HCT116 (cell line): ENCODE results near the gene DCAF6. TPM values are rescaled to one million over a fixed set of nuclear protein-coding genes. Genes with fewer than 3 reads are reported as not detected.
A peak's percentile ranks its signal among the peaks of the same experiment; 100 is the strongest.

ENCODE experiments used
- ATAC-seq: fragments of 200-7000 bp; cut with Tn5 transposase; 2 replicates; pipeline ENCODE4 v1.9.1; 2020; ENCODE audit warnings: mild to moderate bottlenecking, moderate library complexity
- BruUV-seq: library from RNA; stranded (reverse); fragments of 400-500 nt; replicated peaks from 2 replicates; lab custom pipeline; 2021; lab: Mats Ljungman, UMichigan
- CTCF ChIA-PET: fragments of 300-600 bp; sonication (Branson Sonifier 250); formaldehyde crosslinking; loops from one replicate; lab custom pipeline; 2021; ENCODE audit warnings: antibody characterized with exemption; lab: Charles Lee
- POLR2A ChIA-PET: fragments of 300-600, 350-600 bp; sonication (Branson Sonifier 250); formaldehyde crosslinking; loops from one replicate; lab custom pipeline; 2021; ENCODE audit warnings: antibody characterized with exemption; lab: Charles Lee
- RAD21 ChIA-PET, 2 experiments: fragments of 300-600 bp; sonication (Branson Sonifier 250); formaldehyde crosslinking; loops; one replicate each; lab custom pipeline; 2023; ENCODE audit warnings: low total read pairs in 2 of 2; ENCODE audit not compliant: uncharacterized antibody in 2 of 2, unreplicated experiment in 2 of 2, low non-redundant PET in 1 of 2; lab: Charles Lee
- DNase-seq: peaks from one replicate; pipeline ENCODE4 v3.0.0-alpha.2; 2010; ENCODE audit warnings: low read depth, low spot score
- H2AFZ ChIP-seq: fragments of 200-600 bp; shearing (Covaris generic), sonication (generic); 2 replicates; pipeline ENCODE4 v1.6.1; 2017; ENCODE audit warnings: low read depth, mixed run types, mixed read lengths, antibody characterized with exemption, low read length; ENCODE audit not compliant: poor library complexity, severe bottlenecking
- H3K27ac ChIP-seq: 2 replicates; pipeline ENCODE4 v1.5.1; 2012; ENCODE audit warnings: low read depth, low read length
- H3K27me3 ChIP-seq: fragments of 200-600 bp; sonication (generic); 2 replicates; pipeline ENCODE4 v1.6.1; 2016; ENCODE audit warnings: mixed run types, low read length, mixed read lengths; ENCODE audit not compliant: insufficient read depth
- H3K36me3 ChIP-seq, 2 experiments: fragments of 200-500 bp in 1 of 2; fragments of 200-600 bp in 1 of 2; sonication (Bioruptor generic) in 1 of 2; sonication (generic) in 1 of 2; 2 replicates each; pipeline versions ENCODE4 v1.5.1 to v1.6.1; 2014 to 2016; ENCODE audit warnings: low read length in 2 of 2, inconsistent platforms in 1 of 2, mixed read lengths in 1 of 2, mixed run types in 1 of 2; ENCODE audit not compliant: insufficient read depth in 2 of 2, control insufficient read depth in 1 of 2
- H3K4me1 ChIP-seq, 2 experiments: fragments of 200-600 bp in 1 of 2; sonication (generic) in 1 of 2; 2 replicates each; pipeline versions ENCODE4 v1.5.1 to v1.6.1; 2012 to 2017; ENCODE audit warnings: low read length in 2 of 2, inconsistent platforms in 1 of 2, mild to moderate bottlenecking in 1 of 2, mixed read lengths in 1 of 2, mixed run types in 1 of 2, moderate library complexity in 1 of 2; ENCODE audit not compliant: insufficient read depth in 2 of 2, control insufficient read depth in 1 of 2
- H3K4me2 ChIP-seq: fragments of 200-600 bp; sonication (generic); 2 replicates; pipeline ENCODE4 v1.6.1; 2017; ENCODE audit warnings: mixed run types, low read length, mixed read lengths
- H3K4me3 ChIP-seq, 2 experiments: fragments of 200-600 bp in 1 of 2; sonication (generic) in 1 of 2; replicated peaks in 1 of 2; 2 replicates each; pipeline ENCODE4 v1.5.1; 2011 to 2016; ENCODE audit warnings: low read length in 2 of 2, control low read depth in 1 of 2, low read depth in 1 of 2, mild to moderate bottlenecking in 1 of 2, mixed read lengths in 1 of 2, mixed run types in 1 of 2
- H3K79me2 ChIP-seq: fragments of 200-600 bp; sonication (generic); 2 replicates; pipeline ENCODE4 v1.6.1; 2017; ENCODE audit warnings: mild to moderate bottlenecking, mixed run types, low read length, moderate library complexity, mixed read lengths; ENCODE audit not compliant: insufficient read depth
- H3K9ac ChIP-seq: fragments of 200-600 bp; sonication (generic); 2 replicates; pipeline ENCODE4 v1.6.1; 2016; ENCODE audit warnings: low read length, mixed read lengths
- H3K9me2 ChIP-seq: fragments of 200-600 bp; sonication (generic), shearing (Covaris generic); 2 replicates; pipeline ENCODE4 v1.6.1; 2017; ENCODE audit warnings: mixed run types, mild to moderate bottlenecking, moderate library complexity; ENCODE audit not compliant: insufficient read depth
- H3K9me3 ChIP-seq, 2 experiments: fragments of 200-500 bp in 1 of 2; fragments of 200-600 bp in 1 of 2; sonication (Bioruptor generic) in 1 of 2; sonication (generic) in 1 of 2; 2 replicates each; pipeline ENCODE4 v1.6.1; 2014 to 2017; ENCODE audit warnings: low read length in 2 of 2, mixed read lengths in 2 of 2, inconsistent platforms in 1 of 2, low read depth in 1 of 2, mild to moderate bottlenecking in 1 of 2, mixed run types in 1 of 2, moderate library complexity in 1 of 2; ENCODE audit not compliant: control insufficient read depth in 1 of 2, insufficient read depth in 1 of 2
- H4K20me1 ChIP-seq: fragments of 200-600 bp; sonication (generic), shearing (Covaris generic); 2 replicates; pipeline ENCODE4 v1.6.1; 2017; ENCODE audit warnings: mixed run types, mild to moderate bottlenecking, moderate library complexity; ENCODE audit not compliant: insufficient read depth
- CBX3 ChIP-seq: IDR thresholded peaks from 2 replicates; pipeline ENCODE4 v1.6.1; 2012; ENCODE audit warnings: low read depth
- CEBPB ChIP-seq: IDR thresholded peaks from 2 replicates; pipeline ENCODE4 v1.6.1; 2012; ENCODE audit warnings: low read depth
- CTCF ChIP-seq, 3 experiments: fragments of 200-600 bp in 1 of 3; sonication (generic) in 1 of 3; IDR thresholded peaks in 2 of 3; conservative IDR thresholded peaks in 1 of 3; 2 replicates each; pipeline ENCODE4 v1.5.1; 2012 to 2017; ENCODE audit warnings: low read depth in 2 of 3, low read length in 2 of 3, antibody characterized with exemption in 1 of 3, borderline replicate concordance in 1 of 3, control low read depth in 1 of 3, mild to moderate bottlenecking in 1 of 3, mixed read lengths in 1 of 3, mixed run types in 1 of 3, moderate library complexity in 1 of 3; ENCODE audit not compliant: insufficient read depth in 1 of 3
- EGR1 ChIP-seq: IDR thresholded peaks from 2 replicates; pipeline ENCODE4 v1.6.1; 2012; ENCODE audit warnings: low read depth
- ELF1 ChIP-seq: IDR thresholded peaks from 2 replicates; pipeline ENCODE4 v1.6.1; 2012; ENCODE audit warnings: low read depth, borderline replicate concordance
- JUND ChIP-seq: IDR thresholded peaks from 2 replicates; pipeline ENCODE4 v1.6.1; 2012
- POLR2AphosphoS5 ChIP-seq: IDR thresholded peaks from 2 replicates; pipeline ENCODE4 v1.6.1; 2011; ENCODE audit warnings: mild to moderate bottlenecking, low read depth, low read length, moderate library complexity
- SIN3A ChIP-seq: IDR thresholded peaks from 2 replicates; pipeline ENCODE4 v1.6.1; 2012; ENCODE audit warnings: low read depth
- SP1 ChIP-seq: IDR thresholded peaks from 2 replicates; pipeline ENCODE4 v1.6.1; 2012; ENCODE audit warnings: low read depth
- SRF ChIP-seq: IDR thresholded peaks from 2 replicates; pipeline ENCODE4 v1.6.1; 2012; ENCODE audit warnings: low read depth
- TCF7L2 ChIP-seq: IDR thresholded peaks from 2 replicates; pipeline ENCODE4 v1.7.0; 2011; ENCODE audit warnings: borderline replicate concordance, inconsistent platforms; ENCODE audit not compliant: insufficient read depth, insufficient read length; ENCODE audit errors: extremely low read depth
- YY1 ChIP-seq: IDR thresholded peaks from 2 replicates; pipeline ENCODE4 v1.6.1; 2011; ENCODE audit warnings: low read length, low read depth, moderate library complexity, mild to moderate bottlenecking; ENCODE audit not compliant: insufficient replicate concordance; ENCODE audit errors: extremely low read depth
- intact Hi-C: fragments of 100-400 bp; cut with micrococcal nuclease; formaldehyde crosslinking; loops from 2 replicates; pipeline ENCODE4 v1.10.0; 2022
- total RNA-seq: library from RNA; stranded (reverse); gene quantifications from one replicate; pipeline ENCODE4 v1.2.1, GENCODE V29; 2021; ENCODE audit not compliant: unreplicated experiment
- TF ChIP-seq, protein P1 (sequence below): IDR thresholded peaks from 2 replicates; pipeline ENCODE4 v1.6.1; 2012
- TF ChIP-seq, protein P2 (sequence below): IDR thresholded peaks from 2 replicates; pipeline ENCODE4 v1.6.1; 2012; ENCODE audit warnings: low read depth

Gene DCAF6
- total RNA-seq, 1 experiment from 2014 or later: 34.2 TPM

DNA sequence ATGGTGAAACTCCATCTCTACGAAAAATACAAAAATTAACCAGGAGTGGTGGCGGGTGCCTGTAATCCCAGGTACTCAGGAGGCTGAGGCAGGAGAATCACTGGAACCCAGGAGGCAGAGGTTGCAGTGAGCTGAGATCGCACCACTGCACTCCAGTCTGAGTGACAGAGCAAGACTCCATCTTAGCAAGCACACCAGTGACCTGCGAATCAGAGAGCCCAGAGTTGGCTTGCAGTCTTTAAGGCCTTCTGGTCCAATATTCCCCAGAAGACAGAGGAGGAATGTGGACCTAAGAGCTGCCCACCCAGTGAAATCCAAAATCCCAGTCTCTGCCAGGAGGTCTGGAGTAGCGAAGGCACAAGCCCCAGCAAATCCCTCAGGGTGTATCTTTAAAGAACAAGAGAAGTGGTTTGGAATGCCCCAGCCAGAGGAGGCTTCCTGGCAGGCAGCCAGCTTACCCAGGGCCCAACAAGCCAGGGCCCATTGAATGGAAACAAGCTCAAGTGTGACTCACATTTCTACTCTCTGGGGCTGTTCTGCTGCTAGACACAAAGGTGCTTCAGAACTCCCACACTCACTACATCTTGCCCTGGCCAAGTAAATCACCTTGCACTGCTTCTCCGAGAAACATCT lies 176.3 kb downstream of the DCAF6 start:
- H2AFZ ChIP-seq: no peak overlapping the region
- peak overlapping the region; percentile 54 for H3K4me2 ChIP-seq
- BruUV-seq: no TSS peak
- no peaks in the 10 kb centered on the region for H3K79me2 ChIP-seq
- no peak overlapping the region for H3K4me3 ChIP-seq
- H3K27ac ChIP-seq: peak overlapping the region; percentile 68
- H3K36me3 ChIP-seq: no peaks in the 10 kb centered on the region
- TF ChIP-seq TCF7L2 (no peak), CTCF (IDR thresholded peaks at IDR 0.05 in 2 of 3, conservative IDR thresholded peaks at IDR 0.05 in 1 of 3; ENCODE audit: borderline replicate concordance in 1 of 3, insufficient read depth in 1 of 3, low read depth in 2 of 3, low read length in 2 of 3) (no peak), JUND (no peak), YY1 (no peak), EGR1 (no peak), ELF1 (no peak), CEBPB (no peak), CBX3 (no peak), SIN3A (no peak), SP1 (no peak), POLR2AphosphoS5 (no peak; the same call in 1 of the 2 replicates), SRF (no peak)
- TF ChIP-seq, protein P1, sequence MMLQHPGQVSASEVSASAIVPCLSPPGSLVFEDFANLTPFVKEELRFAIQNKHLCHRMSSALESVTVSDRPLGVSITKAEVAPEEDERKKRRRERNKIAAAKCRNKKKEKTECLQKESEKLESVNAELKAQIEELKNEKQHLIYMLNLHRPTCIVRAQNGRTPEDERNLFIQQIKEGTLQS: no peak
- TF ChIP-seq, protein P2, sequence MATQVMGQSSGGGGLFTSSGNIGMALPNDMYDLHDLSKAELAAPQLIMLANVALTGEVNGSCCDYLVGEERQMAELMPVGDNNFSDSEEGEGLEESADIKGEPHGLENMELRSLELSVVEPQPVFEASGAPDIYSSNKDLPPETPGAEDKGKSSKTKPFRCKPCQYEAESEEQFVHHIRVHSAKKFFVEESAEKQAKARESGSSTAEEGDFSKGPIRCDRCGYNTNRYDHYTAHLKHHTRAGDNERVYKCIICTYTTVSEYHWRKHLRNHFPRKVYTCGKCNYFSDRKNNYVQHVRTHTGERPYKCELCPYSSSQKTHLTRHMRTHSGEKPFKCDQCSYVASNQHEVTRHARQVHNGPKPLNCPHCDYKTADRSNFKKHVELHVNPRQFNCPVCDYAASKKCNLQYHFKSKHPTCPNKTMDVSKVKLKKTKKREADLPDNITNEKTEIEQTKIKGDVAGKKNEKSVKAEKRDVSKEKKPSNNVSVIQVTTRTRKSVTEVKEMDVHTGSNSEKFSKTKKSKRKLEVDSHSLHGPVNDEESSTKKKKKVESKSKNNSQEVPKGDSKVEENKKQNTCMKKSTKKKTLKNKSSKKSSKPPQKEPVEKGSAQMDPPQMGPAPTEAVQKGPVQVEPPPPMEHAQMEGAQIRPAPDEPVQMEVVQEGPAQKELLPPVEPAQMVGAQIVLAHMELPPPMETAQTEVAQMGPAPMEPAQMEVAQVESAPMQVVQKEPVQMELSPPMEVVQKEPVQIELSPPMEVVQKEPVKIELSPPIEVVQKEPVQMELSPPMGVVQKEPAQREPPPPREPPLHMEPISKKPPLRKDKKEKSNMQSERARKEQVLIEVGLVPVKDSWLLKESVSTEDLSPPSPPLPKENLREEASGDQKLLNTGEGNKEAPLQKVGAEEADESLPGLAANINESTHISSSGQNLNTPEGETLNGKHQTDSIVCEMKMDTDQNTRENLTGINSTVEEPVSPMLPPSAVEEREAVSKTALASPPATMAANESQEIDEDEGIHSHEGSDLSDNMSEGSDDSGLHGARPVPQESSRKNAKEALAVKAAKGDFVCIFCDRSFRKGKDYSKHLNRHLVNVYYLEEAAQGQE: no peak
- H3K27me3 ChIP-seq: no peaks in the 10 kb centered on the region
- no peaks in the 10 kb centered on the region for H4K20me1 ChIP-seq
- ATAC-seq (peak; percentile 78), DNase-seq (no peak)
- H3K9me2 ChIP-seq: no peaks in the 10 kb centered on the region
- RAD21 ChIA-PET: interaction anchor here in 1 of 2 experiments (0.6 kb wide), 2 partner anchors 31 to 396 kb away, joined by 3 read pairs; no protein-coding TSS in a partner anchor
- POLR2A ChIA-PET: no interaction called here
- H3K9ac ChIP-seq: no peak overlapping the region
- peaks cover 16 to 24% of the 10 kb centered on the region in 2 experiments for H3K4me1 ChIP-seq
- CTCF ChIA-PET: interaction anchor here (1.0 to 1.2 kb wide), 2 partner anchors 27 to 230 kb away, joined by 3 to 4 read pairs; no protein-coding TSS in a partner anchor
- intact Hi-C loops: no loop called here
- no peaks in the 10 kb centered on the region for H3K9me3 ChIP-seq
